ENCODE measurements around the gene LOXHD1.

Gene LOXHD1

GRCh38 chr18:46471809-46472498, 185.1 kb downstream of the LOXHD1 start:
- ChIA-PET POLR2A (ENCODE audit: low non-redundant PET) (no interaction called here), CTCF (no interaction called here)
- TF ChIP-seq CTCF (conservative IDR thresholded peaks at IDR 0.05; ENCODE audit: low read depth) = no peak
- no peak for DNase-seq (ENCODE audit: low spot score)
- no peak overlapping the region for H3K27ac ChIP-seq

DNA sequence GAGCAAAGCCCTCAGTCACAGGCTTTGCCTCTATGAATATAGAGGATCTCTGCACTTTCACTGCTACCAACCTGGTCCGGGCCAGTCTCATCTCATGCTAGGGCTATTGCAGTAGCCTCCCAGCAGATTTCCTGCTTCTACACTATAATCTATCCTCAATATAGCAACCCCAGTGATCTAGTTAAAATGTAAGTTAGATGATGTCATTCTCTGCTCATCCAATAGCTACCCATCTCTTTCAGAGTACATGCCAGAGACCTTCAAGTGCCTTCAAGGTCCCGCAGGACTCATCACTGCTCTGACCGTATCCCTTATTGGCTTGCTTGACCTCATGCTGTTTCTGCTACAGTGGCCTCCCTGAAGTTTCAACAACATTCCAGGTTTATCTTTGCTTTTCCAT, 186.3 kb downstream of the LOXHD1 start:
- no peak for TF ChIP-seq CTCF (conservative IDR thresholded peaks at IDR 0.05; ENCODE audit: low read depth)
- ChIA-PET POLR2A (ENCODE audit: low non-redundant PET) (no interaction called here), CTCF (no interaction called here)
- H3K27ac ChIP-seq = no peak overlapping the region
- no peak for DNase-seq (ENCODE audit: low spot score)

GRCh38 chr18:46469186-46469915, 187.7 kb downstream of the LOXHD1 start:
- ChIA-PET CTCF (no interaction called here), POLR2A (ENCODE audit: low non-redundant PET) (no interaction called here)
- peak; percentile 28 for DNase-seq (ENCODE audit: low spot score)
- TF ChIP-seq CTCF (conservative IDR thresholded peaks at IDR 0.05; ENCODE audit: low read depth) = no peak
- H3K27ac ChIP-seq = peak overlapping the region; percentile 48

DNA sequence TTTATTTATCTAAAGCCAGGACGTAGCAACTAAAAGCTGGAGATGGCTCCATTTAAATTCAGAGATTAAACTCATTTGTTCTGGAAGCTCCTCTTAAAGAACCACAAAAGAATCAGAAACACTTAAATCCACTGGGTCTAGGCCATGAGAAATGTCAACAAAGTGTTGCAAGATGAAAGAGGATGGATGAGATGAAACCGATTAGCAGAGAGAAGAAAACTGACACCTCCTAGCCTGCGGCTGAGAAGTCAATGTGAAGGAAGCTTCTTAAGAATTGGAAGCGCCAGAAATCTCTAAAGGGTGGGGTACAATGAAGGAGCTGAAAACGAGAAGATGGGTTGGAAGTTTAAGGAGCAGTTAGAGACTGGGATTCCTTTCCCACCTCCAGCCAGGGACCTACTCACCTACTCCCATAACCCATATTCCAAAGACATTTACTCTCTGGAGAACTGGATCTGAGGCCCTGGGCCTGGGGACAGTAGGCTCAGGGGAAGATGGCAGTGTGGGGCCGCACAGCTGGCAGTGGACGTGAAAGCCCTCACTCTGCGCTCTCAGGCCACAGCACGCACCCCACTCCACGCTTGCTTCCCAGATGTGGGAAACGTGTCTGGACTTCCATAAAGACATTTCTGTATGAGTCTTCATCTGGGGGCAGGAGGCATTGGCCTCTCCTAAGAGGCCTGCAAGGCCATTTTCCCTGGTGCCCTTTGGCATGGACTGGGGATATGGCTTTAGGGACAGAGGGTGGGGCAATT, 188.4 kb downstream of the LOXHD1 start:
- no peak for DNase-seq (ENCODE audit: low spot score)
- CTCF ChIA-PET = no interaction called here
- H3K27ac ChIP-seq = peak overlapping the region; percentile 48
- POLR2A ChIA-PET (ENCODE audit: low non-redundant PET) = no interaction called here
- no peak for TF ChIP-seq CTCF (conservative IDR thresholded peaks at IDR 0.05; ENCODE audit: low read depth)

DNA sequence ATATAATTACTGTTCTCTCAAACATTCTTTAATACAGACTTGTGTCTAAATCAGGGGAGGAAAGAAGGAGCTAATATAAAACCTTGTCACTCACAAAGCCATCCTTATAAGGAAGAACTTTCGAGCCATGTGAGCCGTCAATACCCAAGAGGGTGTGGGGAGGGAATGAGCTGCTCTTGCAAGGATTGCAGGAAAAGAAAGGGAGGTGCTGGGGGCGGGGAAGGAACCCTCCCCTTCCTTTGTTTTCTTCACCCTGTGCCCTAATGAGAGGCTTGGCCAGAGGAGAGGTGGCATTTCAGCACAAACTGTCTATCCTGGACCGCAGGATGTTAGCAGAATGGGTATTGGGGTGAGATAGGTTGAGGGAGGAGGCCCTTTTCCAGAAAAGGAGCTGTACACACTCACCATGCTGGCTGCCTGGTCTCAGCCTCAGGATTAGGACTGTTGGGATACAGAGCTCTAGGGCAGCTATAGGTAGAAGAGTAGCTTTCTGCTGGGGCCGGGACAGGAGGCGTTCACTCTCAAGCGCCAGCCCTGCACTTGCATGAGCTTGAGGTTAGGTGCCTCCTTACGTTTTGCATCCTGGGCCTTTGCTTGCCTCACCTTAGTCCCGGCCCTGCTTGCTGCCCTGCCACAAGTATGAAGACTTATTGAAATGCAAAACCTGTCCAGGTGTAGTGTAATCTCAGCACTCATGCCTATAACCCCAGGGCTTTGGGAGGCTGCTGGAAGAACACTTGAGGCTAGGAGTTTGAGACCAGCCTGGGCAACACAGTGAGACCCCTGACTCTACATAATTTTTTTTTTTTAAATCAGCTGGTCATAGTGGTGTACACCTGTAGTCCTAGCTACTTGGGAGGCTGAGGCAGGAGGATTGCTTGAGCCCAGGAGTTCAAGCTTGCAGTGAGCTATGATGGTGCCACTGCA, 190.5 kb downstream of the LOXHD1 start:
- POLR2A ChIA-PET (ENCODE audit: low non-redundant PET) = no interaction called here
- no peak overlapping the region for H3K27ac ChIP-seq
- no peak for TF ChIP-seq CTCF (conservative IDR thresholded peaks at IDR 0.05; ENCODE audit: low read depth)
- CTCF ChIA-PET = interaction anchor here (0.6 kb wide), 1 partner anchor 184 kb away, joined by 3 read pairs; no protein-coding TSS in a partner anchor
- no peak for DNase-seq (ENCODE audit: low spot score)

All from RWPE1 (cell line).